Upper lobe of right lung (tissue), 1 donor: ENCODE measurements around the gene SND1. TPM values are rescaled to one million over a fixed set of nuclear protein-coding genes. Genes with fewer than 3 reads are reported as not detected.

ENCODE experiments used
- ATAC-seq: fragments of 200-7000 bp; cut with Tn5 transposase; one replicate; pipeline ENCODE4 v1.9.1; 2020; ENCODE audit warnings: mild to moderate bottlenecking, moderate library complexity
- DNase-seq: peaks from one replicate; pipeline ENCODE4 v3.0.0-alpha.2; 2020
- H3K27ac ChIP-seq: fragments of 200-600 bp; one replicate; pipeline ENCODE4 v1.8.0; 2022
- H3K27me3 ChIP-seq: fragments of 200-600 bp; one replicate; pipeline ENCODE4 v1.8.0; 2022; ENCODE audit warnings: mild to moderate bottlenecking
- H3K36me3 ChIP-seq: fragments of 200-600 bp; one replicate; pipeline ENCODE4 v1.8.0; 2022
- H3K4me1 ChIP-seq: fragments of 200-600 bp; one replicate; pipeline ENCODE4 v1.8.0; 2022
- H3K4me3 ChIP-seq: fragments of 200-600 bp; one replicate; pipeline ENCODE4 v1.8.0; 2022; ENCODE audit warnings: mild to moderate bottlenecking
- H3K9me3 ChIP-seq: fragments of 200-600 bp; one replicate; pipeline ENCODE4 v1.8.0; 2022
- intact Hi-C: fragments of 100-400 bp; cut with DNase I; formaldehyde crosslinking; loops from one replicate; pipeline ENCODE4 v1.11.0; 2022
- total RNA-seq: library from RNA; stranded (reverse); fragmentation: NEBNext Ultra II Directional; extraction: Animal tissue kit (Norgen Biotek cat#: 25700); gene quantifications from one replicate; pipeline ENCODE4 v1.2.1, GENCODE V29; 2021
- TF ChIP-seq, protein P1 (sequence below): fragments of 200-600 bp; IDR thresholded peaks from one replicate; pipeline ENCODE4 v1.8.0; 2022; ENCODE audit warnings: antibody characterized with exemption
- donor health status: DM: no; HTN: yes; CAD: no; lungs with severe emphysema.

The SND1 gene
- total RNA-seq, 1 donor from 2014 or later, result 150 TPM

DNA sequence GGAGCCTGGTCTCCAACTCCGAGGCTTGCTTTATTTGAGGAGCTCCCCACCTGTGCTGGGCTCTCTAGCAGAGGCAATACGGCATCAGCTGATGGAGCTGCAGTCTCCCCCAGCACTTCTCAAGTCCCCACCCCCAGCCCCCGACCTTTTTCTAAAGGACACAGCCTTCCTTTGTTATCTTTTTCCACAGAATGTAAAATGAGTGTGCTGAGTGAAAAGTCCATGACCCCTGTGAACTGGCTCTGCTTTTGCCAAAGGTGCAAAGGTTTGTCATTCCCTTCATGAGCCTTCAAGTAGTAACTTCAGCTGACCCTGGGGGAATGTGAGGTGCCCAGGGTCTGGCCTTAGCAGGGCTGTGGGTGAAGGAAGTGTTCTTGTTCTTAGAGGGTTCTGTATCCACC lies 353.8 kb downstream of the SND1 start:
- Histone ChIP-seq H3K9me3 (no peaks in the 10 kb centered on the region), H3K4me3 (no peak overlapping the region), H3K36me3 (no peaks in the 10 kb centered on the region), H3K4me1 (peaks cover 3% of the 10 kb centered on the region), H3K27ac (no peak overlapping the region), H3K27me3 (no peaks in the 10 kb centered on the region)
- no peak for DNase-seq
- intact Hi-C loops, result no loop called here
- TF ChIP-seq, protein P1, sequence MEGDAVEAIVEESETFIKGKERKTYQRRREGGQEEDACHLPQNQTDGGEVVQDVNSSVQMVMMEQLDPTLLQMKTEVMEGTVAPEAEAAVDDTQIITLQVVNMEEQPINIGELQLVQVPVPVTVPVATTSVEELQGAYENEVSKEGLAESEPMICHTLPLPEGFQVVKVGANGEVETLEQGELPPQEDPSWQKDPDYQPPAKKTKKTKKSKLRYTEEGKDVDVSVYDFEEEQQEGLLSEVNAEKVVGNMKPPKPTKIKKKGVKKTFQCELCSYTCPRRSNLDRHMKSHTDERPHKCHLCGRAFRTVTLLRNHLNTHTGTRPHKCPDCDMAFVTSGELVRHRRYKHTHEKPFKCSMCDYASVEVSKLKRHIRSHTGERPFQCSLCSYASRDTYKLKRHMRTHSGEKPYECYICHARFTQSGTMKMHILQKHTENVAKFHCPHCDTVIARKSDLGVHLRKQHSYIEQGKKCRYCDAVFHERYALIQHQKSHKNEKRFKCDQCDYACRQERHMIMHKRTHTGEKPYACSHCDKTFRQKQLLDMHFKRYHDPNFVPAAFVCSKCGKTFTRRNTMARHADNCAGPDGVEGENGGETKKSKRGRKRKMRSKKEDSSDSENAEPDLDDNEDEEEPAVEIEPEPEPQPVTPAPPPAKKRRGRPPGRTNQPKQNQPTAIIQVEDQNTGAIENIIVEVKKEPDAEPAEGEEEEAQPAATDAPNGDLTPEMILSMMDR, result no peak
- no peak for ATAC-seq

GRCh38 chr7:128006550-128007302 lies 354.7 kb downstream of the SND1 start:
- TF ChIP-seq, protein P1, result no peak
- peaks cover 3% of the 10 kb centered on the region for H3K4me1 ChIP-seq
- H3K4me3 ChIP-seq, result no peak overlapping the region
- no peak overlapping the region for H3K27ac ChIP-seq
- H3K36me3 ChIP-seq, result no peaks in the 10 kb centered on the region
- intact Hi-C loops, result no loop called here
- DNase-seq (no peak), ATAC-seq (peak; percentile 32)
- no peaks in the 10 kb centered on the region for H3K9me3 ChIP-seq
- H3K27me3 ChIP-seq, result no peaks in the 10 kb centered on the region

GRCh38 chr7:128007303-128007680 lies 355.3 kb downstream of the SND1 start:
- Histone ChIP-seq H3K4me1 (peaks cover 3% of the 10 kb centered on the region), H3K36me3 (no peaks in the 10 kb centered on the region), H3K27me3 (no peaks in the 10 kb centered on the region), H3K4me3 (no peak overlapping the region), H3K9me3 (no peaks in the 10 kb centered on the region), H3K27ac (no peak overlapping the region)
- ATAC-seq (no peak), DNase-seq (no peak)
- intact Hi-C loops, result no loop called here
- TF ChIP-seq, protein P1, result no peak

GRCh38 chr7:128008141-128008540 lies 356.1 kb downstream of the SND1 start:
- Histone ChIP-seq H3K36me3 (no peaks in the 10 kb centered on the region), H3K4me3 (no peak overlapping the region), H3K27ac (no peak overlapping the region), H3K9me3 (no peaks in the 10 kb centered on the region), H3K27me3 (no peaks in the 10 kb centered on the region), H3K4me1 (peaks cover 3% of the 10 kb centered on the region)
- intact Hi-C loops, result no loop called here
- no peak for DNase-seq
- TF ChIP-seq, protein P1, result no peak
- ATAC-seq, result no peak

- DNase-seq (no peak), ATAC-seq (no peak)
- TF ChIP-seq, protein P1, result no peak
- Histone ChIP-seq H3K9me3 (no peaks in the 10 kb centered on the region), H3K4me3 (no peak overlapping the region), H3K27ac (no peak overlapping the region), H3K4me1 (peaks cover 3% of the 10 kb centered on the region), H3K27me3 (no peaks in the 10 kb centered on the region), H3K36me3 (no peaks in the 10 kb centered on the region)
- intact Hi-C loops, result no loop called here
These were observed 356.8 kb downstream of the SND1 start for GRCh38 chr7:128008744-128009143.
